ENCODE data around the gene MED15.
"Not testable (repeated sequence)": the region's sequence is repeated elsewhere in the genome, so short reads cannot be mapped to it uniquely, and the experiment has no call there.

The MED15 gene

DNA sequence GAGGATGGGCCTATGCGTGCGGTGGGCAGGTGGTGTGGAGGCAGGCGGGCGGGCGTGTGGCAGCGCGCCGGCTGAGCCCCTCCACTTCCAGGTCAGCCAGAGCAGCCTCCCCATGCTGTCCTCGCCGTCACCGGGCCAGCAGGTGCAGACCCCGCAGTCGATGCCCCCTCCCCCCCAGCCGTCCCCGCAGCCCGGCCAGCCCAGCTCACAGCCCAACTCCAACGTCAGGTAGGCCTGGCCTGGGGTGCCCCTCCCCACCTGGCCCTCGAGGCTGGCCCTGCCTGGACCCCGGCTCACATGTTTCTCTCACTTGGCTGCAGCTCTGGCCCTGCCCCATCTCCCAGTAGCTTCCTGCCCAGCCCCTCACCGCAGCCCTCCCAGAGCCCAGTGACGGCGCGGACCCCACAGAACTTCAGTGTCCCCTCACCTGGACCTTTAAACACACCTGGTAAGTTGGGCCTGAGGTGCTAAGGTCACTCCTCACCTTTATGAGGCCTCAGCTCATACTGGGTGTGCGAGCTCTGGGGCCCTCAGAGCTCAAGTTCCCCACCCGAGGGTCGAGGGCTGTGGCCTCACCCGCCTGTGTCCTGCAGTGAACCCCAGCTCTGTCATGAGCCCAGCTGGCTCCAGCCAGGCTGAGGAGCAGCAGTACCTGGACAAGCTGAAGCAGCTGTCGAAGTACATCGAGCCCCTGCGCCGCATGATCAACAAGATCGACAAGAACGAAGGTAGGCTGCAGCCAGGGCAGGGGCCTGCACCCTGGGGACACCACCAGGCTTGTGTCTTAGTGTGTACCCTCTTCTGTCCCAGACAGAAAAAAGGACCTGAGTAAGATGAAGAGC, 75.3 kb downstream of the MED15 start:
- DNase-seq (ENCODE audit: low read depth, low spot score), result no peak

- DNase-seq (ENCODE audit: low read depth, low spot score), result no peak
Observed at GRCh38 chr22:20583471-20583922, 76.1 kb downstream of the MED15 start.

GRCh38 chr22:20584029-20584871, 76.8 kb downstream of the MED15 start:
- no peak for DNase-seq (ENCODE audit: low read depth, low spot score)

GRCh38 chr22:20584872-20585638, 77.6 kb downstream of the MED15 start:
- no peak for DNase-seq (ENCODE audit: low read depth, low spot score)

DNA sequence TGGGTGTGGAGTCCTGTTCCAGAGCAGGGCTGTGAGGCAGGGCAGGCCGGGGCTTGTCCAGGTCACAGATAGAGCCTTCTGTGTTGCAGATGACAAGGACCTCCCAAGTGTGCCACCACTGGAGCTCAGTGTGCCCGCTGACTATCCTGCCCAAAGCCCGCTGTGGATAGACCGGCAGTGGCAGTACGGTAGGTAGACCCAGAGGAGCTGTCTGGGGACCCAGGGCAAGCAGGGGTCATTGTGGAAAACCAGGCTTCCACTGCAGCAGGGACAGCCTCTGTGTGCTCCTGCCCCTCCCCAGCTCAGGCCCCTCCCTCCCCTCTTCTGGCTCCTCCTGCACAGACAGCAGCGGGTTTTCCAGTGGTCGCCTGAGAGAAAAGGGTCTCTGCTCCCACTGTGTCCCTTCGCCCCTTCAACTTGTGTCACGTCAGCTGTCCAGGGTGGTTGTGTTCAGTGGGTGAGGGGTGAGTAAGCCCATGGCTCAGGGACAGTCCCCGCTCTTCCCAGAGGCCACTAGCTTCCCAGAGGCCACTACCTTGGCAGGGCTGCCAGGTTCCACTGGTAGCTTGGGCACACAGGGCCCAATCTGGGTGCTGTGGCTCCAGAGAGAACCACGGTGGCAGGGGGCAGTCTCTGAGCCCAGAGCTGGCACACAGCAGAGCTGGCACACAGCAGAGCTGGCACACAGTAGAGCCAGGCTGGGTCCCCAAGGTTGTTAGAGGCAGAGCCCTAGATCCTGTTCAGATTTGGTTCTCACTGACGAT, 78.4 kb downstream of the MED15 start:
- DNase-seq (ENCODE audit: low read depth, low spot score), result no peak

- DNase-seq (ENCODE audit: low read depth, low spot score), result no peak
Observed at GRCh38 chr22:20586403-20586745, 79.0 kb downstream of the MED15 start.

DNA sequence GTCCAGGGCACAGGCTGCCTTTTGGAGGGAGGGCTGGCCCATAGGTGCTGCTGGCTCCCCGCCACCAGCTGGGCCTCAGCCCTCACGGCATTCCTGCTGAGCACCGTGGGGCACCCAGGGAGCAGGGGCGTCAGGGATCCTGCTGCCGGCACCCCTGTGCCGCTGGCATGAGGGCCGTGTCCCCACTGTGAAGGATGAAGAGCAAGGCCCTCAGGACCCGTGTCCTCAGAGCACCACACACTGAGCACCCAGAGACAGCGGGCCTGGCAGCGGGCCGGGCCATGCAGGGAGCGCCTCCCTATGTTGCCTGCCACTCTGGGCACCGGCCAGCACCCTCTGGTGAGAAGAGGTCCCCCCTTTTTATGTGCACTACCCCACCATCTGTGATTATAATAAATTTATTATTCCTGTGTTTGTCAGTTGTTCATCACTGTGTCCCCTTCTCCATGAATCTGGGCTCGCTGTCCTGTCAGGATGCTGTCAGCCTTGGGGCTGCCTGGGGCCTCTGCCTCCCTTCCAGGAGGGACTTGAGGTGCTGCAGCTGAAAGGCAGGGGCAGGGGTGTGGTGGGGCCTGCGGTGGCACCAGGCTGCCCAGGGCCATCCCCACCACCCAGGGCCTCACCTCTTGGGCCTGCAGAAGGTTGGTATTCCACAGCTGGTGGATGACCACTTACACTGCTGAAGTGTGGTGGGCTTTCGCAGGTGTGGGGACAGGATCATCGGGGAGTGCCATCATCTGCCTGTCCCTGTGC, 80.0 kb downstream of the MED15 start:
- no peak for DNase-seq (ENCODE audit: low read depth, low spot score)

GRCh38 chr22:20588092-20588842, 80.9 kb downstream of the MED15 start:
- no peak for DNase-seq (ENCODE audit: low read depth, low spot score)

- no peak for DNase-seq (ENCODE audit: low read depth, low spot score)
Observed at GRCh38 chr22:20588843-20589581, 81.6 kb downstream of the MED15 start.

GRCh38 chr22:20589614-20590476, 82.4 kb downstream of the MED15 start:
- no peak for DNase-seq (ENCODE audit: low read depth, low spot score)

- no peak for DNase-seq (ENCODE audit: low read depth, low spot score)
Observed at GRCh38 chr22:20590477-20591294, 83.3 kb downstream of the MED15 start.

DNA sequence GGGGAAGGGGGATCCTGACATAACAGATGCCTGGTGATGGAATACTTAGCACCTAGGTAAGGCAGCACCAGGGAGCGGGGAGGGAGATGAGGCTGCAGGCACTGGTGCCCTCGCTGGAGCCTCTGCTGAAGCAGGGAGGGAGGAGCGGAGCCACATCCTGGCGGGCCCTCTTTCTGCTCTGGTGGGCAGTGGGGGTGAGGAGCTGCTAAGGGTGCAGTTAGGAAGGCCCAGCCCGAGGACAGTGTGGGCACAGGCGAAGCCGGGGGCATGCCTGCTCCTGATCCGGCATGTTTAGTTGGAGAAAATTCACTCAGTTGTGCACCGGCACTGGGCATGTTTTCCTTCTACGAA, 83.9 kb downstream of the MED15 start:
- DNase-seq (ENCODE audit: low read depth, low spot score), result no peak

DNA sequence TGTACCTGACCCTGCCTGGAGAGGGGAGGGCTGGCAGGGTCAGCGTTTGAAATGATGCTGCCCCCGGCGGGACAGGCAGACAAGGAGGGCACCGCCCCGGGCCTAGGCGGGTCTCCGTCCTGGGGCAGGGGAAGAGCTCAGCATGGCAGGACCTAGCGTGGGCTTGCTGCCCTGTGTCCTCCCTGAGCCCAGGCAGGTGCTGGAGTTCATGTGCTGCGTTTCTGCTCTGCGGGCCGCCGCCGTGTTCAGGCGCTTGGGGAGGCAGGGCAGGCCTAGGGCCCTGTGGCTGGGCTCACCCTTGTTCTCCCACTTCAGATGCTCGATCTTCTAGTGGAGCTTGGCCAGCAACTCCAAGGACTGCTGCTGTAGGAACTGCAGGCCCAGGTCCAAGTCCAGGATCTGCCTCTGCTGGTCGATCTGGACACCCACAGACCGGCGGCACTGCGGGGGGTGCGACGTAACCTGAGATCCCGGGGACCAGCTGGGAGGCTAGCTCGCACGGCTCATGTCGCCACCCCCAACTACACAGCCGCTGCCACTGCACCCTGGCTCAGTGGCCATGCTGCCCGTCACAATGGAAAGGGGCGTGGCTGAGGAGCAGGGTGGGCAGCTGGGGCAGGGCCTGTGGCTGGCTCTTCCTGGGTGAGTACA, 84.4 kb downstream of the MED15 start:
- no peak for DNase-seq (ENCODE audit: low read depth, low spot score)

DNA sequence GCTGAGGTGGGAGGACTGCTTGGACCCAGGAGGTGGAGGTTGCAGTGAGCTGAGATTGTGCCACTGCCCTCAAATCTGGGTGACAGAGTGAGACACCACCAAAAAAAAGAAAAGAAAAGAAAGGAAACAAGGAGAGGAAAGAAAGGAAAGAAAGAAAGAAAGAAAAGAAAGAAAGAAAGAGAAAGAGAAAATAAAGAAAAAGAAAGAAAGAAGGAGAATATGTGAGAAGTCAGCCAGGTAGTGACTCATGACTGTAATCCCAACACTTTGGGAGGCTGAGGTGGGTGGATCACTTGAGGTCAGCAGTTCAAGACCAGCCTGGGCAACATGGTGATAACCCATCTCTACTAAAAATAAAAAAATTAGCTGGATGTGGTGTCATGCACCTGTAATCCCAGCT, 86.6 kb downstream of the MED15 start:
- DNase-seq (ENCODE audit: low read depth, low spot score), result not testable (repeated sequence)

DNA sequence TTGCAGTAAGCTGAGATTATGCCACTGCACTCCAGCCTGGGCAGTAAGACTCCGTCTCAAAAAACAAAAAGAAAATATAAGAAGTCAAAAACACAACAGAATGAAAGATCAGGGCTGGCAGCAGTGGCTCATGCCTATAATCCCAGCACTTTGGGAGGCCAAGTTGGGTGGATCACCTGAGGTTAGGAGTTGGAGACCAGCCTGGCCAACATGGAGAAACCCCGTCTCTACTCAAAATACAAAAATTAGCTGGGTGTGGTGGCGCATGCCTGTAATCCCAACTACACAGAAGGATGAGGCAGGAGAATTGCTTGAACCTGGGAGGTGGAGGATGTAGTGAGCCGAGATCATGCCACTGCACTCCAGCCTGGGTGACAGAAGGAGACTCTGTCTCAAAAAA, 87.1 kb downstream of the MED15 start:
- not testable (repeated sequence) for DNase-seq (ENCODE audit: low read depth, low spot score)

- DNase-seq (ENCODE audit: low read depth, low spot score), result no peak
Observed at GRCh38 chr22:20595461-20595860, 88.1 kb downstream of the MED15 start.

DNA sequence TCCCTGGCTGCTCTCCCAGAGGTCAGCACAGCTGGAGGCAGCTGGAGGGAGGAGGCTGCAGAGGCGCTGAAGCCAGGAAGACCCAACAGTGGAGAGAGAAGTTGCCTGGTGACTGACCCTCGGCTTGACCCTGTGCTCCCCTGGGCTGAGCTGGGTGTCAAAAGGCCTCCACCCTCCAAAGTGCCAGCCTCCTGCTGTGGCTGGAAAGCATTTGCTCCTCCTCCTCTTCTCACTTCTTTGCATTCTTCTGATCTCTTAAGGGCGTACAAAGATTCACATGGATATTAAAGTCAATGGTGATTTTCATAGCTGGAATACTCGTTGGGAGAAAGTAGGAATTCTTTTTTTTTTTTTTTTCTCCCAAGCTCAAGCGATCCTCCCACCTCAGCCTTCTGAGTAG, 91.7 kb downstream of the MED15 start:
- no peak for DNase-seq (ENCODE audit: low read depth, low spot score)

Data from brain pericyte (primary cell).